Mesodermal cell (in vitro differentiated cells): Measurements from ENCODE around the gene RFESD.
A peak's percentile ranks its signal among the peaks of the same experiment; 100 is the strongest.

Experiments used
- H3K27ac ChIP-seq: 2 replicates; pipeline ENCODE4 v1.7.0; 2013; ENCODE audit warnings: mild to moderate bottlenecking, low read depth, low read length, moderate library complexity; ENCODE audit not compliant: severe bottlenecking
- H3K36me3 ChIP-seq: 2 replicates; pipeline ENCODE4 v1.7.1; 2013; ENCODE audit warnings: mild to moderate bottlenecking, low read length, moderate library complexity; ENCODE audit not compliant: control insufficient read depth, insufficient read depth
- H3K4me1 ChIP-seq: one replicate; pipeline ENCODE4 v1.7.1; 2013; ENCODE audit warnings: mild to moderate bottlenecking, low read length; ENCODE audit not compliant: insufficient read depth, control insufficient read depth, poor library complexity, severe bottlenecking
- H3K4me3 ChIP-seq: 2 replicates; pipeline ENCODE4 v1.7.0; 2013; ENCODE audit warnings: low read length, control low read depth, mild to moderate bottlenecking; ENCODE audit not compliant: insufficient read depth, poor library complexity, severe bottlenecking; ENCODE audit errors: extremely low read depth
- H3K9me3 ChIP-seq: 2 replicates; pipeline ENCODE4 v1.7.1; 2013; ENCODE audit warnings: mild to moderate bottlenecking, low read length, moderate library complexity; ENCODE audit not compliant: control insufficient read depth
- WGBS, 2 experiments: methylation state at CpG; one replicate each; pipeline ENCODE4 v1.1.5; 2013; ENCODE audit warnings: missing lambda C conversion rate in 2 of 2; ENCODE audit not compliant: insufficient coverage in 2 of 2; 5-methylcytosine and 5-hydroxymethylcytosine counted together

Gene RFESD

DNA sequence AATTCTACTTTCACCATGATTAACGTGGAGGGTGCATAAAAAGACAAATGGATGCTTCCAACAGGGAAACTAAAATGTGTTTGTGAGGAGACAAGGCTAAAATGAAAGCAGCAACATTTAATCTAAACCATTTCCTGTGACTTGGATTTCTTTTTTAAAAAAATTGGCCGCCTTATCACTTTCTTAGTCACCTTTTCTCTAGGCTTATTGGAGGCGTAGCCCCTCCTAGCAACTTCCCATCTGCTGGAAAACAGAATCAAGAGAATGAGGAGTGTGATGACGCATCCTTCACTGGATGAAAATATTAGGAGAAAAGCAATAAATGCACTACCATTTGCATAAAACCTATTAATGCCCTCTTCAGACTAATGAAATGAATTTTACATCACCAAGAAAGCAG lies 27.5 kb upstream of the RFESD start:
- no peak overlapping the region for H3K4me3 ChIP-seq
- H3K36me3 ChIP-seq, result no peaks in the 10 kb centered on the region
- WGBS, 2 experiments, result 82% methylated on average over 2 of the region's 4 CpGs; no CpG with 5 or more reads in 1 of the 2 experiments
- H3K27ac ChIP-seq, result no peak overlapping the region
- H3K9me3 ChIP-seq, result no peaks in the 10 kb centered on the region
- H3K4me1 ChIP-seq, result peaks cover 12% of the 10 kb centered on the region

DNA sequence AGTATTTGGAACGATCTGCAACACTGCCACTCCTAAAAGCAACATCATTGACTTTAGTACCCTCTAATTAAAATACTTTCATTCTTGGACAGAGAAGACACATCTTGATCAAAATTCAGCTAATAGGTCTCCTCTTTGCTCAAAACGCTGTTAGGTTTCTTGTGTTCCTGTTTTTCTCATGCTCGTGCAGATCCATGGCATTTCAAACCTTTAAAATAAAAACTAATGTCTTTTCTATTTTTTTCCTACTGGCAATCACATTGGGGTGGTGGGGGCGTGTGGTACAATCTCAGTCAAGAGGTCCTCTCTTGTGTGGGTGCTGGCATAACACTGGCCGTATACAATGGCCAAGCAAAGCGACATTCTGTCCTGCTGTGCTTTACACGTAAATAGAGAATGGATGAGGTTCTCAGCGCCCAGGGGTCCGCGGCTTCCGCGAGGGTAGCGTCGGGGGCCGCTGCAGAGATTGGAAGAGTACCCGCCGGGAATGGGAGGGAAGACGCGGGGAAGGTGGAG lies 27.0 kb upstream of the RFESD start:
- Histone ChIP-seq H3K4me1 (peaks cover 12% of the 10 kb centered on the region), H3K4me3 (peak overlapping the region; percentile 47), H3K9me3 (no peaks in the 10 kb centered on the region), H3K36me3 (no peaks in the 10 kb centered on the region), H3K27ac (no peak overlapping the region)
- 19 to 35% methylated on average over 7 to 16 of the region's 19 CpGs for WGBS, 2 experiments

DNA sequence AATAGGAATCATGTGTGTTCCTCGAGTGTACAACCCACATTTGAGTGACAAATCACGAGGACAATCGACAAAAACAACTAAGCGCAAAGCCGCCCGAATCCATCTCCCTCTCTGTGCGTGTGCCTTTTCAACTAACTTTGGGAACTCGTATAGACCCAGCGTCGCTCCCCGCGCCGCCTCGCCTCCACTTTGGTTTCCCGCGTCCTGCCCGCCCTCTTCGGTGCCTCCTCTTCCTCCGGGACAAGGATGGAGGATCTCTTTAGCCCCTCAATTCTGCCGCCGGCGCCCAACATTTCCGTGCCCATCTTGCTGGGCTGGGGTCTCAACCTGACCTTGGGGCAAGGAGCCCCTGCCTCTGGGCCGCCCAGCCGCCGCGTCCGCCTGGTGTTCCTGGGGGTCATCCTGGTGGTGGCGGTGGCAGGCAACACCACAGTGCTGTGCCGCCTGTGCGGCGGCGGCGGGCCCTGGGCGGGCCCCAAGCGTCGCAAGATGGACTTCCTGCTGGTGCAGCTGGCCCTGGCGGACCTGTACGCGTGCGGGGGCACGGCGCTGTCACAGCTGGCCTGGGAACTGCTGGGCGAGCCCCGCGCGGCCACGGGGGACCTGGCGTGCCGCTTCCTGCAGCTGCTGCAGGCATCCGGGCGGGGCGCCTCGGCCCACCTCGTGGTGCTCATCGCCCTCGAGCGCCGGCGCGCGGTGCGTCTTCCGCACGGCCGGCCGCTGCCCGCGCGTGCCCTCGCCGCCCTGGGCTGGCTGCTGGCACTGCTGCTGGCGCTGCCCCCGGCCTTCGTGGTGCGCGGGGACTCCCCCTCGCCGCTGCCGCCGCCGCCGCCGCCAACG lies 26.3 kb upstream of the RFESD start, which contains the start of gene GPR150:
TSS of gene GPR150 (plus strand) at position 58 of the 840 bp plus-strand sequence. CDS start at position 247, 189 bp downstream.
- no peak within 1 kb of the TSS for H3K27ac ChIP-seq
- no peaks in the 10 kb centered on the region for H3K36me3 ChIP-seq
- WGBS, 2 experiments, result 1 to 2% methylated on average over 69 to 79 of the region's 85 CpGs
- peak within 1 kb of the TSS; percentile 47 for H3K4me3 ChIP-seq
- peaks cover 12% of the 10 kb centered on the region for H3K4me1 ChIP-seq
- H3K9me3 ChIP-seq, result no peaks in the 10 kb centered on the region

DNA sequence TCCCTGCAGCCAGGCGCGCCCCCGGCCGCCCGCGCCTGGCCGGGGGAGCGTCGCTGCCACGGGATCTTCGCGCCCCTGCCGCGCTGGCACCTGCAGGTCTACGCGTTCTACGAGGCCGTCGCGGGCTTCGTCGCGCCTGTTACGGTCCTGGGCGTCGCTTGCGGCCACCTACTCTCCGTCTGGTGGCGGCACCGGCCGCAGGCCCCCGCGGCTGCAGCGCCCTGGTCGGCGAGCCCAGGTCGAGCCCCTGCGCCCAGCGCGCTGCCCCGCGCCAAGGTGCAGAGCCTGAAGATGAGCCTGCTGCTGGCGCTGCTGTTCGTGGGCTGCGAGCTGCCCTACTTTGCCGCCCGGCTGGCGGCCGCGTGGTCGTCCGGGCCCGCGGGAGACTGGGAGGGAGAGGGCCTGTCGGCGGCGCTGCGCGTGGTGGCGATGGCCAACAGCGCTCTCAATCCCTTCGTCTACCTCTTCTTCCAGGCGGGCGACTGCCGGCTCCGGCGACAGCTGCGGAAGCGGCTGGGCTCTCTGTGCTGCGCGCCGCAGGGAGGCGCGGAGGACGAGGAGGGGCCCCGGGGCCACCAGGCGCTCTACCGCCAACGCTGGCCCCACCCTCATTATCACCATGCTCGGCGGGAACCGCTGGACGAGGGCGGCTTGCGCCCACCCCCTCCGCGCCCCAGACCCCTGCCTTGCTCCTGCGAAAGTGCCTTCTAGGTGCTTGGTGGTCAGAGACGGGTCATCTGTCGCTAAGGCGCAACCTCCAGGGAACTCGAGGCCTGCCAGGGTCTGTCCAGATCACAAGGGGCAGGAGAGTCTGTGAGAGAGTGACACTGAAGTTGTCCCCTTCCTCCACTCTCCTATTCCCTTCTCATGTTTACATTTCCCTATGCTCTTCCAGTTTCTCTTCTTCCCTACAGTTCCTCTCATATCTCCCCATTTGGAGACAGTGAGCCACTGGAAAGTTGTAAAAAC lies 25.4 kb upstream of the RFESD start:
- H3K4me1 ChIP-seq, result peaks cover 12% of the 10 kb centered on the region
- no peak overlapping the region for H3K27ac ChIP-seq
- H3K36me3 ChIP-seq, result no peaks in the 10 kb centered on the region
- H3K9me3 ChIP-seq, result no peaks in the 10 kb centered on the region
- H3K4me3 ChIP-seq, result peak overlapping the region; percentile 47
- WGBS, 2 experiments, result 2 to 3% methylated on average over 56 to 63 of the region's 92 CpGs

DNA sequence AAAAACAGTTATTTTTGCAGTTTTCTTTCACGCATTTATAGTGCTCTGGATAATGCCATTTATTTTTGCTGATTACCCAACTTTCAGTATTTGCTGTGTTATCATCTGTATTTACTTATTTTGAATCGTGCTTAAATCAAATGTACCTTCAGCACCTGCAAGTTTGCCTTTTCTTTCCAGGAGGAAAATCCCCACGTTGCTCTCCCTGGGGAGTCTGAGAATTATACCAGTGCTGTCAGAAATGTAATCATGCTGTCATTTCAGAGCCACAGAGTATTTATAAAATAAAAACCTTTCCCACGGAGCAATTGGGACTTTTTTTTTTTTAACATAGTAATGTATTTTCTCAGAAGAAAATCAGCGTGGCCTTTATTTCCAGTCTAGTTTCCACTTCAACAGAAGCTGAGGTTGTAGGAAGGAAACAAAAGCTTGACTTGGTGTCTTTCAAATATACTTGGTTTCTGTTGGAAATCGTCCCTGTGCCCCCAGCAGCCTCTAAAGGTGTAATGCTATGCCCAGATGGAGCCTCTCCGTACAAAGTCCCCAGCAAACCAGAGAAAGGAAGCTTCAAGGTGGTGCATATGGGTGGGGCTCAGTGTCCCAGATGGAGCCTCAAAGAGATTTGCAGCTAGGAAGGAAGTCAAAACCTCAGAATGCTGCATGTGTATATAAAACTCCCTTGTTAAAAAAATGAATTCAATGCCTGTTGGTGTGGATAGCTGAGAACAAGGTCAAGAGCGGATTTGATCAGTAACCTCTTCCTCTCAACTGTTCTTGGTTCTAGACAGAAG lies 24.5 kb upstream of the RFESD start:
- WGBS, 2 experiments, result 50 to 72% methylated on average over 1 to 3 of the region's 8 CpGs
- no peaks in the 10 kb centered on the region for H3K36me3 ChIP-seq
- no peaks in the 10 kb centered on the region for H3K9me3 ChIP-seq
- H3K4me3 ChIP-seq, result no peak overlapping the region
- H3K27ac ChIP-seq, result no peak overlapping the region
- H3K4me1 ChIP-seq, result peaks cover 12% of the 10 kb centered on the region

DNA sequence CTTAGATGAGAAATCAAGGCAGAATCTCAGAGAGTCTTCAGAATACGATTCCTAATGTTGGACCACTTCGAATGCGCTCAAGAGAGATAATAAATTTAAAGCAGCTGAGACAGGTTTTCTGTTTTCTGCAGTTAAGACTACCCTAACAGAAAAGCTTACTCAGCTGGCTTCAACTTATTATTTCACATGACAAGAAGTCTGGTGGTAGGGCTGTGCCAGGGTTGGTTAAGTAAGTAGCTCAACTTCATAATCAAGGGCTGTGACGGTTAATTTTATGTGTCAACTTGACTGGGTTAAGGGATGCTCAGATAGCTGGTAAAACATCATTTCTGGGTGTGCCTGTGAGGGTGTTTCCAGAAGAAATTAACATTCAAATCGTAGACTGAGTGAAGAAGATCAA lies 22.9 kb upstream of the RFESD start:
- Histone ChIP-seq H3K4me1 (peaks cover 12% of the 10 kb centered on the region), H3K27ac (no peak overlapping the region), H3K9me3 (no peaks in the 10 kb centered on the region), H3K36me3 (no peaks in the 10 kb centered on the region), H3K4me3 (no peak overlapping the region)
- WGBS, 2 experiments, result 83 to 94% methylated on average over 2 to 5 of the region's 5 CpGs

DNA sequence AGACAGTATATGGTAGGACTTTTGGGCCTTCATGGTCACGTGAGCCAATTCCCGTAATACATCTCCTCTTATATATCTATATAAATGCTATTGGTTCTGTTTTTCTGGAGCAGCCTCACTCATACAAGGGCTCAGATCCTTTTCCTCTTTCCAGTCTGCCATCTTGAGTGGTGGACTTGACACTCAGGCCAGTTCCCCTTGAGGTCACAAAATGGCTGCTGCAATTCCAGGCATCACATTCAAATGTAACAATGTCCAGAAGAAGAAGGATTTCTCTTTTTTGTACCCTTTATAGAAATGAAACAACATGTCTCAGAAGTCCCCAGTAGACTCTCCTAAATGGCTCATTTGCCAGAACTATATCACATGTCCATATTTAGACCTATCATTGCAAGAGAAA lies 22.2 kb upstream of the RFESD start:
- Histone ChIP-seq H3K4me3 (no peak overlapping the region), H3K27ac (no peak overlapping the region), H3K9me3 (no peaks in the 10 kb centered on the region), H3K36me3 (no peaks in the 10 kb centered on the region), H3K4me1 (peaks cover 12% of the 10 kb centered on the region)
- WGBS, 2 experiments, result no CpG with 5 or more reads among the region's 2 CpGs

DNA sequence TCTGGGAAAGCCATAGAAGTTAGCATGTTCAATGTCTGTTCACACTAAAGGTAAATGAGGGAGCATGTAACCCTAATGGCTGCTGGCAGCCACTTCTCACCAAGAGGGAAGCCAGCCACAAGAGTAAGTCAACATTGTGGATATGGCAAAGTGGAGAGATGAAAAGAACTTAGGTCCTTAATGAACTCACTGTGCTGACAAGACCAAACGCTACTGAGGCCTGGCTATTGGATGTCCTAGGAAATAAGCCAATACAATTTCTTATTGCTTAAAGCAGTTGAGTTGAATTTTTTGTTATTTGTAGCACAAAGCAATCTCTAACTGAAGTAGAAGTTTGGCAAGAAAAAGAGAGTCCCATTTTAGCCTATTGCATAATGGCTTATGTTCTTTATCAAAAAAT lies 19.9 kb upstream of the RFESD start:
- Histone ChIP-seq H3K9me3 (no peaks in the 10 kb centered on the region), H3K4me1 (peaks cover 8% of the 10 kb centered on the region), H3K36me3 (no peaks in the 10 kb centered on the region), H3K4me3 (no peak overlapping the region), H3K27ac (no peak overlapping the region)
- WGBS, 2 experiments, result 100% methylated on average over 1 of the region's 1 CpG; no CpG with 5 or more reads in 1 of the 2 experiments

DNA sequence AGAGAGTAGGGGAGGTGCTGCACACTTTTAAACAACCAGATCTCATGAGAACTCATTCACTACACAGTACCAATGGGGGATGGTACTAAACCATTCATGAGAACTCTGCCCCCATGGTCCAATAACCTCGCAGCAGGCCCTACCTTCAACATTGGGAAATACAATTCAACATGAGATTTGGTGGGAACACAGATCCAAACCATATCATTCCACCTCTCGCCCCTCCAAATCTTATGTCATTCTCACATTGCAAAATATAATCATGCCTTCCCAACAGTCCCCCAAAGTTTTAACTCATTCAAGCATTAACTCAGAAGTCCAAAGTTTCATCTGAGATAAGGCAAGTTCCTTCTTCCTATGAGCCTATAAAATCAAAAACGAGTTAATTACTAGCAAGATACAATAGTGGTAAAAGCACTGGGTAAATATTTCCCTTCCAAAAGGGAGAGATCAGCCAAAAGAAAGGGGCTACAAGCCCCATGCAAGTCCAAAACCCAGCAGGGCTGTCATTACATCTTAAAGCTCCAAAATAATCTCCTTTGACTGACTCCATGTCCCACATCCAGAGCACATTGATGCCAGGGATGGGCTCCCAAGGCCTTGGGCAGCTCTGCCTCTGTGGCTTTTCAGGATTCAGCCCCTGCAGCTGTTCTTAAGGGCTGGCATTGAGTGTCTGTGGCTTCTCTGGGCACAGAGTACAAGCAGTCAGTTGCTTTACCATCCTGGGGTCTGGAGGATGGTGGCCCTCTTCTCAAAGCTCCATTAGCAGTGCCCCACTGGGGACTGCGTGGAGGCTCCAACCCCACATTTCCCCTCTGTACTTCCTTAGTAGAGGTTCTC lies 18.4 kb upstream of the RFESD start:
- no peaks in the 10 kb centered on the region for H3K9me3 ChIP-seq
- no peaks in the 10 kb centered on the region for H3K36me3 ChIP-seq
- WGBS, 2 experiments, result 96 to 97% methylated on average over 3 of the region's 4 CpGs
- H3K4me1 ChIP-seq, result peaks cover 14% of the 10 kb centered on the region
- no peak overlapping the region for H3K27ac ChIP-seq
- H3K4me3 ChIP-seq, result no peak overlapping the region
